ENCODE results near the gene SPHK1.

DNA sequence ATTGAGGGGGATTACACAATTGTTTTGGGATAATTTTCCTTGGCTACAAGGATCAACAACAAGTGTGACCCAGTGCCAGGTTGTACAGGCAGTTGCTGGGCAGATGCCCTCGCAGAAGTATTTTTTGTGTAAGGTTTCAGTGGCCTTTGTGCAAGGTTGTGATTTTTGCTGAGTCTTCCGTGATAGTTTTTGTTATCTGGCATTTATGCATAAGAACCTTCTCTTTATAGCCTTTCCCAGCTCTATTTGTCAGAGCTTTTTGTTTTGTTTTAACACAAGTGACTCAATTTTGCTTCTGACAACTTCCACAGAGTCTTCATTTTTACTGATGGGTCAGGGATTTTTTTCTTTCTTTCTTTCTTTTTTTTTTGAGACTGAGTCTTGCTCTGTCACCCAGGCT, 23.9 kb upstream of the SPHK1 start:
- TF ChIP-seq, protein P1, sequence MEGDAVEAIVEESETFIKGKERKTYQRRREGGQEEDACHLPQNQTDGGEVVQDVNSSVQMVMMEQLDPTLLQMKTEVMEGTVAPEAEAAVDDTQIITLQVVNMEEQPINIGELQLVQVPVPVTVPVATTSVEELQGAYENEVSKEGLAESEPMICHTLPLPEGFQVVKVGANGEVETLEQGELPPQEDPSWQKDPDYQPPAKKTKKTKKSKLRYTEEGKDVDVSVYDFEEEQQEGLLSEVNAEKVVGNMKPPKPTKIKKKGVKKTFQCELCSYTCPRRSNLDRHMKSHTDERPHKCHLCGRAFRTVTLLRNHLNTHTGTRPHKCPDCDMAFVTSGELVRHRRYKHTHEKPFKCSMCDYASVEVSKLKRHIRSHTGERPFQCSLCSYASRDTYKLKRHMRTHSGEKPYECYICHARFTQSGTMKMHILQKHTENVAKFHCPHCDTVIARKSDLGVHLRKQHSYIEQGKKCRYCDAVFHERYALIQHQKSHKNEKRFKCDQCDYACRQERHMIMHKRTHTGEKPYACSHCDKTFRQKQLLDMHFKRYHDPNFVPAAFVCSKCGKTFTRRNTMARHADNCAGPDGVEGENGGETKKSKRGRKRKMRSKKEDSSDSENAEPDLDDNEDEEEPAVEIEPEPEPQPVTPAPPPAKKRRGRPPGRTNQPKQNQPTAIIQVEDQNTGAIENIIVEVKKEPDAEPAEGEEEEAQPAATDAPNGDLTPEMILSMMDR (IDR thresholded peaks at IDR 0.05): no peak
- TF ChIP-seq POLR2A (IDR thresholded peaks at IDR 0.05): no peak
